CD4-positive, CD25-positive, alpha-beta regulatory T cell (primary cell): Measurements from ENCODE around the gene OCA2. TPM values are rescaled to one million over a fixed set of nuclear protein-coding genes. Genes with fewer than 3 reads are reported as not detected.
"Not testable (repeated sequence)": the region's sequence is repeated elsewhere in the genome, so short reads cannot be mapped to it uniquely, and the experiment has no call there.

Source experiments
- ATAC-seq, 2 donors: fragments of 150-1000 bp; cut with Tn5 transposase; one replicate each; pipeline ENCODE4 v1.10.0; 2021; ENCODE audit warnings: low read depth in 2 of 2, moderate number of reproducible peaks in 2 of 2, moderate library complexity in 1 of 2
- DNase-seq, 3 donors: peaks; one replicate each; pipeline versions ENCODE4 v3.0.0 to v3.0.0-alpha.2; 2012 to 2022; ENCODE audit warnings: mixed read lengths in 1 of 3
- H3K27ac ChIP-seq: one replicate; pipeline ENCODE4 v1.7.0; 2013; ENCODE audit warnings: mild to moderate bottlenecking, low read length; ENCODE audit not compliant: insufficient read depth, poor library complexity, severe bottlenecking
- H3K27me3 ChIP-seq: one replicate; pipeline ENCODE4 v1.7.0; 2013; ENCODE audit warnings: low read length; ENCODE audit not compliant: control insufficient read depth, insufficient read depth
- H3K36me3 ChIP-seq: one replicate; pipeline ENCODE4 v1.7.0; 2013; ENCODE audit warnings: mild to moderate bottlenecking, low read length, moderate library complexity; ENCODE audit not compliant: control insufficient read depth, insufficient read depth
- H3K4me1 ChIP-seq: 2 replicates; pipeline ENCODE4 v1.7.0; 2013; ENCODE audit warnings: mild to moderate bottlenecking, low read length; ENCODE audit not compliant: insufficient read depth, control insufficient read depth, poor library complexity, severe bottlenecking
- H3K4me3 ChIP-seq: one replicate; pipeline ENCODE4 v1.7.0; 2013; ENCODE audit warnings: low read depth, mild to moderate bottlenecking, low read length, moderate library complexity
- H3K9me3 ChIP-seq, 2 experiments: 1 replicate in 1 of 2; 2 replicates in 1 of 2; pipeline ENCODE4 v1.7.0; 2013; ENCODE audit warnings: low read length in 2 of 2, mild to moderate bottlenecking in 1 of 2, moderate library complexity in 1 of 2; ENCODE audit not compliant: control insufficient read depth in 2 of 2
- H3K27ac Mint-ChIP-seq, 3 donors: one replicate each; pipeline ENCODE4 v1.8.0; 2020 to 2022; ENCODE audit warnings: mild to moderate bottlenecking in 3 of 3, mixed read lengths in 3 of 3, moderate library complexity in 2 of 3
- H3K27me3 Mint-ChIP-seq: one replicate; pipeline ENCODE4 v1.8.0; 2022; ENCODE audit warnings: mild to moderate bottlenecking, mixed read lengths
- H3K36me3 Mint-ChIP-seq: one replicate; pipeline ENCODE4 v1.8.0; 2020; ENCODE audit warnings: mixed read lengths
- H3K4me1 Mint-ChIP-seq, 4 donors: one replicate each; pipeline ENCODE4 v1.8.0; 2020 to 2022; ENCODE audit warnings: mixed read lengths in 4 of 4, mild to moderate bottlenecking in 1 of 4
- H3K4me3 Mint-ChIP-seq, 4 donors: one replicate each; pipeline ENCODE4 v1.8.0; 2020 to 2022; ENCODE audit warnings: mild to moderate bottlenecking in 4 of 4, mixed read lengths in 4 of 4, moderate library complexity in 3 of 4
- H3K9me3 Mint-ChIP-seq, 7 donors: one replicate each; pipeline ENCODE4 v1.8.0; 2020 to 2022; ENCODE audit warnings: mixed read lengths in 7 of 7, mild to moderate bottlenecking in 3 of 7, moderate library complexity in 2 of 7
- polyA plus RNA-seq, 4 donors: library from polyadenylated mRNA; unstranded; fragments of 300-500 nt; fragmentation: Illumina TruSeq; gene quantifications; one replicate each; pipeline ENCODE4 v1.2.3, GENCODE V29; 2021
- total RNA-seq: library from RNA; stranded (reverse); gene quantifications from one replicate; pipeline ENCODE4 v1.2.3, GENCODE V29; 2022

Gene OCA2
- total and polyA plus RNA-seq, 5 donors from 2014 or later: not detected

GRCh38 chr15:27734785-27735495 is 364.2 kb downstream of the OCA2 start:
- H3K4me1 Mint-ChIP-seq: no peaks in the 10 kb centered on the region
- H3K9me3 Mint-ChIP-seq: peaks cover 6 to 24% (median 15%) of the 10 kb centered on the region in 7 donors
- H3K4me3 ChIP-seq: no peak overlapping the region
- ATAC-seq: no peak
- no peaks in the 10 kb centered on the region for H3K4me1 ChIP-seq
- no peak overlapping the region for H3K27ac Mint-ChIP-seq
- no peaks in the 10 kb centered on the region for H3K27me3 ChIP-seq
- no peaks in the 10 kb centered on the region for H3K36me3 ChIP-seq
- H3K27ac ChIP-seq: no peak overlapping the region
- H3K36me3 Mint-ChIP-seq: no peaks in the 10 kb centered on the region
- no peaks in the 10 kb centered on the region for H3K27me3 Mint-ChIP-seq
- H3K9me3 ChIP-seq: peaks cover 10 to 12% of the 10 kb centered on the region in 2 experiments
- no peak for DNase-seq
- no peak overlapping the region for H3K4me3 Mint-ChIP-seq

- H3K9me3 Mint-ChIP-seq: peaks cover 3 to 22% (median 9%) of the 10 kb centered on the region in 7 donors
- H3K36me3 ChIP-seq: no peaks in the 10 kb centered on the region
- peaks cover 10 to 12% of the 10 kb centered on the region in 2 experiments for H3K9me3 ChIP-seq
- H3K4me3 Mint-ChIP-seq: no peak overlapping the region
- no peak overlapping the region for H3K4me3 ChIP-seq
- no peaks in the 10 kb centered on the region for H3K4me1 Mint-ChIP-seq
- no peak for ATAC-seq
- no peak overlapping the region for H3K27ac Mint-ChIP-seq
- no peaks in the 10 kb centered on the region for H3K27me3 Mint-ChIP-seq
- no peaks in the 10 kb centered on the region for H3K4me1 ChIP-seq
- no peaks in the 10 kb centered on the region for H3K27me3 ChIP-seq
- DNase-seq: no peak
- H3K36me3 Mint-ChIP-seq: no peaks in the 10 kb centered on the region
- H3K27ac ChIP-seq: no peak overlapping the region
Measured at GRCh38 chr15:27731776-27732175, 367.3 kb downstream of the OCA2 start.

GRCh38 chr15:27730868-27731267 is 368.2 kb downstream of the OCA2 start:
- Mint-ChIP-seq H3K4me3 (no peak overlapping the region), H3K27me3 (no peaks in the 10 kb centered on the region)

GRCh38 chr15:27725731-27726130 is 373.4 kb downstream of the OCA2 start:
- Mint-ChIP-seq H3K9me3 (peaks cover 0 to 13% (median 0%) of the 10 kb centered on the region in 7 donors), H3K4me1 (no peaks in the 10 kb centered on the region), H3K27ac (no peak overlapping the region), H3K27me3 (no peaks in the 10 kb centered on the region), H3K4me3 (no peak overlapping the region), H3K36me3 (no peaks in the 10 kb centered on the region)
- Histone ChIP-seq H3K9me3 (no peaks in the 10 kb centered on the region), H3K36me3 (no peaks in the 10 kb centered on the region), H3K4me1 (no peaks in the 10 kb centered on the region), H3K27me3 (no peaks in the 10 kb centered on the region), H3K4me3 (no peak overlapping the region), H3K27ac (no peak overlapping the region)
- ATAC-seq (no peak), DNase-seq (no peak)

More at GRCh38 chr15:27730868-27731267, 368.2 kb downstream of the OCA2 start:
- Histone ChIP-seq H3K36me3 (no peaks in the 10 kb centered on the region), H3K4me1 (no peaks in the 10 kb centered on the region), H3K4me3 (no peak overlapping the region), H3K27ac (no peak overlapping the region), H3K9me3 (peaks cover 8 to 12% of the 10 kb centered on the region in 2 experiments), H3K27me3 (no peaks in the 10 kb centered on the region)
- Mint-ChIP-seq H3K27ac (no peak overlapping the region), H3K9me3 (peaks cover 3 to 22% (median 9%) of the 10 kb centered on the region in 7 donors), H3K36me3 (no peaks in the 10 kb centered on the region), H3K4me1 (no peaks in the 10 kb centered on the region)
- DNase-seq (no peak), ATAC-seq (no peak)

- Mint-ChIP-seq H3K36me3 (no peaks in the 10 kb centered on the region), H3K27ac (no peak overlapping the region), H3K27me3 (no peaks in the 10 kb centered on the region), H3K4me3 (no peak overlapping the region), H3K9me3 (peaks cover 0 to 14% (median 1%) of the 10 kb centered on the region in 7 donors), H3K4me1 (no peaks in the 10 kb centered on the region)
- H3K27me3 ChIP-seq: no peaks in the 10 kb centered on the region
- no peak for DNase-seq
- no peaks in the 10 kb centered on the region for H3K4me1 ChIP-seq
- H3K9me3 ChIP-seq: no peaks in the 10 kb centered on the region
- no peak for ATAC-seq
- no peak overlapping the region for H3K27ac ChIP-seq
- no peaks in the 10 kb centered on the region for H3K36me3 ChIP-seq
- no peak overlapping the region for H3K4me3 ChIP-seq
Measured at GRCh38 chr15:27723821-27724220, 375.3 kb downstream of the OCA2 start.

- H3K9me3 ChIP-seq: peaks cover 5 to 6% of the 10 kb centered on the region in 2 experiments
- Mint-ChIP-seq H3K4me1 (no peaks in the 10 kb centered on the region), H3K9me3 (peaks cover 0 to 22% (median 4%) of the 10 kb centered on the region in 7 donors), H3K36me3 (no peaks in the 10 kb centered on the region), H3K27ac (no peak overlapping the region), H3K27me3 (no peaks in the 10 kb centered on the region), H3K4me3 (no peak overlapping the region)
- ATAC-seq: no peak
- H3K27me3 ChIP-seq: no peaks in the 10 kb centered on the region
- H3K27ac ChIP-seq: no peak overlapping the region
- H3K4me1 ChIP-seq: no peaks in the 10 kb centered on the region
- DNase-seq: no peak
- no peaks in the 10 kb centered on the region for H3K36me3 ChIP-seq
- no peak overlapping the region for H3K4me3 ChIP-seq
Measured at GRCh38 chr15:27722102-27722501, 377.0 kb downstream of the OCA2 start.

GRCh38 chr15:27714675-27715074 is 384.4 kb downstream of the OCA2 start:
- H3K36me3 Mint-ChIP-seq: no peaks in the 10 kb centered on the region
- no peaks in the 10 kb centered on the region for H3K27me3 Mint-ChIP-seq
- peaks cover 0 to 41% (median 13%) of the 10 kb centered on the region in 7 donors for H3K9me3 Mint-ChIP-seq
- H3K27ac ChIP-seq: no peak overlapping the region
- no peak for ATAC-seq
- peaks cover 5 to 15% of the 10 kb centered on the region in 2 experiments for H3K9me3 ChIP-seq
- no peak overlapping the region for H3K27ac Mint-ChIP-seq
- no peak for DNase-seq
- no peaks in the 10 kb centered on the region for H3K4me1 Mint-ChIP-seq
- H3K4me3 ChIP-seq: no peak overlapping the region
- H3K4me3 Mint-ChIP-seq: no peak overlapping the region
- no peaks in the 10 kb centered on the region for H3K27me3 ChIP-seq
- H3K4me1 ChIP-seq: no peaks in the 10 kb centered on the region
- H3K36me3 ChIP-seq: no peaks in the 10 kb centered on the region

- H3K36me3 Mint-ChIP-seq, H3K27me3 Mint-ChIP-seq, H3K4me3 ChIP-seq, H3K4me3 Mint-ChIP-seq, H3K36me3 ChIP-seq, H3K4me1 ChIP-seq, DNase-seq, H3K4me1 Mint-ChIP-seq, H3K27me3 ChIP-seq, H3K27ac ChIP-seq, ATAC-seq: not testable (repeated sequence)
- H3K9me3 Mint-ChIP-seq: peaks cover 2 to 44% (median 13%) of the 10 kb centered on the region in 7 donors
- peak overlapping the region in 1 of 3 donors; percentile 57 for H3K27ac Mint-ChIP-seq
- peaks cover 5 to 15% of the 10 kb centered on the region in 2 experiments for H3K9me3 ChIP-seq
Measured at GRCh38 chr15:27713850-27714249, 385.3 kb downstream of the OCA2 start.
